Hematopoietic multipotent progenitor cell treated with erythropoietin and hydrocortisone succinate and interleukin-3 and kit ligand, for 15 days (in vitro differentiated cells): Measurements from ENCODE around the gene FXR1.
A peak's percentile ranks its signal among the peaks of the same experiment; 100 is the strongest.
"Not testable (repeated sequence)": the region's sequence is repeated elsewhere in the genome, so short reads cannot be mapped to it uniquely, and the experiment has no call there.

Experiments used
- DNase-seq: peaks from one replicate; pipeline ENCODE4 v3.0.0-alpha.2; 2015; ENCODE audit warnings: low spot score

The FXR1 gene

DNA sequence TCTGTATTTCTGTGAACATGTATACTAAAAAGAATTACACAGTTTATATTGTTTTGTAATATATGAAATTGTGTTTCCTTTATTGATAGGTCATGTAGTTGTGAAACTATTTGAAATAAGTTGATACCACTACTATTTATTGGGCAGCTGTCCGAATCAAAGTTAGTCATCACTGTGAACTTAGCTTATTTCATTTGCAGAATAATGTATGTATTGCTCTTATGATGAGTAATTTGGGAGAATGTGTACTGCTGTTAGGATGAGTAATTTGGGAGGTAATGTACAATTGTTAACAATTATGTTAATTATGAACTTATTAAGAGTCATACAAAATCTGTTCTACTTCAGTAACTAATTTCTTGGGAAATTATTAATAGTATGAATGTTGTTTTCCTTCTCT lies 22.2 kb downstream of the FXR1 start:
- DNase-seq: no peak

DNA sequence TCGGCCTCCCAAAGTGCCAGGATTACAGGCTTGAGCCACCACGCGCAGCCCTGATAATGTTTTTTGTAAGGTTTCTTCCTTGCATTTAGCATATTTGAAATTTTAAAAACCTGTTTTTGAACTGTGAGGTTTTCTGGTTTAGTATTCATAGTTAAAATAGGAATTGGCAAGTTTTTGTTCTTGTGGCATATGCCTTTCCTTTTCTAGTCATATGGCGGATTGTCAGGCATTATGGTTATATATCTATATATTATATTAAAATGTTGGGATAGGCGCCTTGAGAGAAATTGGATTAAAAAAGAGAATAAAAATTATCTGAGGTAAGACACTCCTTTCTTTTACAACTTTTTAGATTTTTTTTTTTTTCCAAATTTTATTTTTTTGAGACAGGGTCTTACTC lies 28.4 kb downstream of the FXR1 start:
- no peak for DNase-seq

DNA sequence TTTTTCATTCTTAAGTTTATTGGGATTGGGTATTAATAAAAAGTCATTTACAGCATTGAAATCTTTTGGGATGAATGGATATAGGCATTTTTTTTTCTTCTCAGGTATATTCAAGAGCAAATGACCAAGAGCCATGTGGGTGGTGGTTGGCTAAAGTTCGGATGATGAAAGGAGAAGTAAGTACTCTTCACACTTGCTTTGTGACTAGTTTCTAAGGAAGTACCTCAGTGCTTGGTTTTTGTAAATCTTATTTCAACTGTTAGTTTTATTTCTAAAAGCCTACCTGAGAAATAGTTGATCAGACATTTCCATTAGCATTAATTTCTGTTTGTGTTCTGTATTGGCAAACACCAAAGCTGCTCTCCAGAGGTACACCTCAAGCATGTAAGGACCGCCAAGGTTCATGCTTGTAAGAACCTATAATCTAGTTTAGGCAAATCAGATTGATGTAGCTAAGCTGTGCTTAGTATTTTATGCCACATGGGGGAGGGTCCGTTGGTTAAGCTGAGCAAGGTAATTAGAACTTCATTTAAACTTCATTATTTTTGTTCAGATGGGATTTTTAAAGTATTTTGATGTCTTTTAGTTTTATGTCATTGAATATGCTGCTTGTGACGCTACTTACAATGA lies 35.4 kb downstream of the FXR1 start:
- no peak for DNase-seq

DNA sequence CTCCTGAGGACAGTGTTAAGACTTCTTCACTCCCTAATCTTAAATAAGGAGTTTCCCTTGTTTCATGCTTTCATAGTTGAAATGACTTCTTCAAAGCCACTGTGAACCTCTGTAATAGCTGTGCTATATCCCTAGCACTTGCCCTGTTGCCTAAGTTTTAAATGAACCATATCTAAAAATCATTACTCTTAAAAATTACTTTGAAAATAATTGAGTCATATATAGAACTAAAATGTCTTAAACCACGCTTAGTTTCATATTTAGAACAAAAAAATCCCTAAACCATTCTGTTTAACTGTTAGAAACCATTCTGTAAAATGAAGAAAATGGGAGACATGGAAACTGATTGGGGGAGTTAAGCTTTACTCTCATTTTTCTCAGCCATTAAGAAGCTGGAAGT lies 47.2 kb downstream of the FXR1 start:
- no peak for DNase-seq

GRCh38 chr3:180961087-180961486 lies 48.6 kb downstream of the FXR1 start:
- DNase-seq: no peak

- no peak for DNase-seq
Observed at GRCh38 chr3:180961552-180961951, 49.1 kb downstream of the FXR1 start.

GRCh38 chr3:180962530-180962929 lies 50.1 kb downstream of the FXR1 start:
- DNase-seq: no peak

GRCh38 chr3:180970931-180971330 lies 58.5 kb downstream of the FXR1 start:
- no peak for DNase-seq

DNA sequence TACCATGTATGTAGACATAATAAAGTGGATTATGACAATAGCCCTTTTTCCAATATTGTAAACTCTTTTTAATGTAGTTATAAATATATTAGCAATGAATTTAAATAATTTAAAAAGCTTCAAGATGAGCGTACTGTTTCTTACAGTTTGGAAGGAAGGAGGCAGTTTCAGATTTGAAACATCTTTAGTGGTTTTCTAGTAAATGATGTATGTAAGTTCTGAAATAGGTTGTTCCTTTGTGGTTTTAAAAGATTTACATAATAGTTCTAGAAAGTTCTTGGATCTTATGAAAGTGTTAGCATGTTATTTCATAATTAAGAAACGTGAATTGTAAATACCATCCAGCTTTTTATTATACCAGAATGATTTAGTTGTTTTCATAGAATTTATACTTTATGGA lies 61.1 kb downstream of the FXR1 start:
- no peak for DNase-seq

GRCh38 chr3:180974286-180974685 lies 61.8 kb downstream of the FXR1 start:
- DNase-seq: no peak

DNA sequence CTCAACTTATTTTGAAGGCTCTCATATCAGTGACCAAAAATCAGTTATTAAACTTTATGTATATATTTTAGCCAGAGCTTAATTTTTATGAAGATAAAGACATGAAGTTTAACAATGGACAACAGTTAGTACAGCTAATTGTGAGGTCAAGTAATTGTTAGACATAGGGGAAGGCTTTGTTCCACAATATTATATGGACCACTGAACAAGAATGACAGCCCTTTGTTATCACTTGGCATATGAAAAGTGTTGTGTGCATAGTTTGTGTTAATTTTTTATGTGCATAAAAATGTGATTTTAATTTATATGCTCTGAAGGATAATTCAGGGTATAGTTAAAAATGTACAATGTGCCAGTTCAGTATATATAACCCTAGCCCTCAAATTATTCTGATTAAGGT lies 65.0 kb downstream of the FXR1 start:
- no peak for DNase-seq

DNA sequence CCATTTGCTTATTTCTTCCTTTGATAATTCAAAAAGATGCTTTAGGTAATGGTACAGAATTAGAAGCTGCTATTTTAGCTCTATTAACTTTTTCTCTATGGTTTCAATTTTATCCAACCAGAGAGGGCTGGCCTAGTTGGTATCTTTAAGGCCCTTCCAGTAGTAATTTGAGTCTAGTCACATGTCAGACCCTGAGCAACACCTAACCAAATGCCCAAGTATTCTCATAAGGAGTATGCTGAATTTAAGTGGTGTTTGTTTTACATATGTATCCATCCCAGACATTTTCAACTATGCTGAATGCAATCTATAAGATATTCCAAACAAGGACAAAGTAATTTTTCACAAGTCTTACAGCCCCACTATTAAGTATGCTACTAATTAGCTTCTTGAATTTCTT lies 67.5 kb downstream of the FXR1 start:
- no peak for DNase-seq

DNA sequence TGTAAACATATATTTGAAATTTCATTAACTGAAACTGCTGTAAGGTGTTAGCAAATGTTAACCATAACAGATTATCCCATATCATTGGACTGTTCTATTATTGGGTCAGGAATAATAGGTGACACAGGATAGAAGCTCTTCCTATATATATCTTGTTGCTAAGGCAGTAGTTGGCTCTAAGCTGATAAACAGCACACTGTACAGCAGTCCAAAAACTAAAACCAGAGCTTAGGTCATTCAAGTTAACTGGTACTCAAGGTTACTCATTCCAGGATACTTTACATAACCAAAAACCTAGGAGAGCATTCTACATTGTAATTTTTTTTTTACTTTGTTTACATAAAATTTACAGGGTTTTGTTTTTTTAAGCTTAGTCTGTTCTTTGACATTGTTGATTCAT lies 68.1 kb downstream of the FXR1 start:
- DNase-seq: no peak

DNA sequence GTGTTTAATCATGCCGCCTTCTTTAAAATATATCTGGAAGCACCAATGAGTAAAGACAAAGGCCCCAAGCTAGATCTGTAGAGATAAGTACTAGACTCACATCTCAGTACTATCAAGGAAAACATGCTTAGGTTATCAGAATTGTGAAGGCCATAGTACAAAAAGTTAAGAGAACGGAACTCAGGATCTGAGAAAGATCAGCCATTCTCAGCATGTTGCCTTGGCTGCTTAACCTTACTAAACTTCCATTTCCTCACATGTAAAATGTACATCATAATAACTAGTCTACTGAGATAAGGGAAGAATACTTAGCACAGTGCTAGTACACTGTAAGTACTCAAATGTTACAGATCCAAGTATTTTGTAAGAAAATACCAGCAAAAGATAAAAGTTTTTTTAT lies 69.4 kb downstream of the FXR1 start:
- DNase-seq: no peak

DNA sequence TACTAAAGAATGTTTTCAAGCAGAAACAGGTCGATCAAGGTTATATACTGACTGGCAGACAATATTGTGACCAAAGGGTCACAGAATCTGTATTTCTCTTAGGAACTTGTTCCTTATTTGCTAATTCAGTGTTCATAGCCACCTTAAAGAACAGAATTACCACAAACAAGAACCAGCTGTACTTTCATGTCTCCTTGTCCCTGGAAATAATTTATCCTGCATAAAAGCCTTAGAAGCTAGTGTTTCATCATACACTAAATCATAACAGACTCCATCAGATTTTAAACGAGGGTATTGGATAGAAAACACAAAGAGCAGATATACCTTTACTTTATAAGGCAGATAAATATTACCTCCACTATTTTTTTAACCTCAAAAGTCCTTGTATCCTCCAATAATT lies 70.7 kb downstream of the FXR1 start:
- no peak for DNase-seq

GRCh38 chr3:180986366-180986765 lies 73.9 kb downstream of the FXR1 start:
- not testable (repeated sequence) for DNase-seq

- DNase-seq: no peak
Observed at GRCh38 chr3:180987344-180987743, 74.9 kb downstream of the FXR1 start.

- peak; percentile 87 for DNase-seq
Observed at GRCh38 chr3:180989291-180990163, 77.1 kb downstream of the FXR1 start, which contains the start of gene DNAJC19. Gene DNAJC19, minus strand, starts transcription at chr3:180989736. Its CDS starts 134 bp downstream, at chr3:180989602.

- no peak for DNase-seq
Observed at GRCh38 chr3:180990505-180990904, 78.0 kb downstream of the FXR1 start.

DNA sequence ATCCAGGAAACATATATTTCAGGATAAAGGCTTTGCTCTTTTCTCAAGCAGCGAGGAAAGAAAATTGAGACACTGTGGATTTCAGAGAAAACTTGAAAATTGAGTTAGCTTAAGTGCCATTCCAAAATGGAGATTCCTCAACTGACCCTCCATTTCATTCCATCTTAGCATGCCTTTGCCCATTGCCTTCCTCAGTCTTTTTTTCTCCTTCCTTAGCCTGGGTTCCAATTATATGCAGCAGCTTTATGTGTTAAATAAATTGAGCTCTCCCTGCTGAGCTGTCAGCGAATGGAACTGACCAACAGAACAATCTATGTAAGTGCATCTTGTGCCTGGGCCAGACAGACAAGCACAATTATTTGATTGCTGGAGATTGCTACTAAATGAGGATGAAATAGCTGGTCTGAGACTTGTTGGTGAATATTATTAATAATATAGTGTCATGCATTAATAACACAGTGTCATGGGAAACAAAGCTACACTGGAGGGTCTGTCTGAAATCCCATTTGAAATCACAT lies 84.0 kb downstream of the FXR1 start:
- DNase-seq: no peak

DNA sequence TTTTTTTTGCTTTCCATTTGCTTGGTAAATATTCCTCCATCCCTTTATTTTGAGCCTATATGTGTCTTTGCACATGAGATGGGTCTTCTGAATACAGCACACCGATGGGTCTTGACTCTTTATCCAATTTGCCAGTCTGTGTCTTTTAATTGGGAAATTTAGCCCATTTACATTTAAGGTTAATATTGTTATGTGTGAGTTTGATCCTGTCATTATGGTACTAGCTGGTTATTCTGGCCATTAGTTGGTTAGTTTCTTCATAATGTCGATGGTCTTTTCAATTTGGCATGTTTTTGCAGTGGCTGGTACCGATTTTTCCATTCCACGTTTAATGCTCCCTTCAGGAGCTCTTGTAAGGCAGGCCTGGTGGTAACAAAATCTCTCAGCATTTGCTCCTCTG lies 89.9 kb downstream of the FXR1 start:
- not testable (repeated sequence) for DNase-seq

DNA sequence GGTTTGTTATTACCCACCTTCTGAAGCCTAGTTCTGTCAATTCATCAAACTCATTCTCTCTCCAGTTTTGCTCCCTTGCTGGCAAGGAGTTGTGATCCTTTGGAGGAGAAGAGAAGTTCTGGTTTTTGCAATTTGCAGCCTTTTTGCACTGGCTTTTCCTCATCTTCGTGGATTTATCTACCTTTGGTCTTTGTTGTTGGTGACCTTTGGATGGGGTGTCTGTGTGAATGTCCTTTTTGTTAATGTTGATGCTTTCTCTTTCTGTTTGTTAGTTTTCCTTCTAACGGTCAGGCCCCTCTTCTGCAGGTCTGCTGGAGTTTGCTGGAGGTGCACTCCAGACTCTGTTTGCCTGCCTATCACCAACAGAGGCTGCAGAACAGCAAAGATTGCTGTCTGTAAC lies 91.0 kb downstream of the FXR1 start:
- not testable (repeated sequence) for DNase-seq

DNA sequence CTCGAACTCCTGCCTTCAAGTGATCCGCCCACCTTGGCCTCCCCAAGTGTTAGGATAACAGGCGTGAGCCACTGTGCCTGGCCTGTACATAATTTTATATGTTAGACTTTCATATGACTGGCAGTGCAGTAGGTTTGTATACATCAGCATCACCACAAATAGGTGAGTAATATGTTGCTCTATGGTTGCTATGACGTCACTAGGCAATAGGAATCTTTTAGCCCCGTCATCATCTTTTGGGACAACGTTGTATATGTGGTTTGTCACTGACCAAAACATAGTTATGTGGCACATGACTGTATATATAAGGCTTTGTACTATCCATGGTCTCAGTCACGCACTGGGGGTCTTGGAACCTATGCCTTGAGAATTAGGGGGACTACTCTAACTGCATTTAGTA lies 94.1 kb downstream of the FXR1 start:
- DNase-seq: no peak
